ENCODE data around the gene ATP13A4. TPM values are rescaled to one million over a fixed set of nuclear protein-coding genes. Genes with fewer than 3 reads are reported as not detected.

ATP13A4 gene
- polyA plus RNA-seq, 1 donor (not counting 4 experiments of a cell fraction or from before 2014, with no cell fraction given), result 0.16 TPM

DNA sequence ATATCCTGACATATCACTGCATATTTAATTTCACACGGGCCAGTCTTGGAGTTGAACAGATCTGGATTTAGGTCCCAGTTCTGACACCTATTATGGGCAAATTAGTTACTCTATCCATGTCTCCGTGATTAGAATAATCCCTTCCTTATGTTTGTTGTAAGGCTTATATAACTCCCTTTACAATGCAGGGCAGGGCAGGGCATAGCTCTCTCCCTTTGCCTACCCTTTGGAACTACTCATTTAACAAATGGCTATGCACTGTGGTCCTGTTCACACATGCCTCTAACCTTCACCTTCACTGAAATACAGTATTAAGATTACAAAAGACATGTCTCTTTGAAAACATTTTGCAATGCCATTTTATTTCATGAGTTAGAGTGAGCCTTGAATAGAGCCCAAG, 151.4 kb downstream of the ATP13A4 start:
- H3K27me3 ChIP-seq (ENCODE audit: control insufficient read depth, extremely low read depth, insufficient read depth, low read length), result no peaks in the 10 kb centered on the region
- no peak for FAIRE-seq

DNA sequence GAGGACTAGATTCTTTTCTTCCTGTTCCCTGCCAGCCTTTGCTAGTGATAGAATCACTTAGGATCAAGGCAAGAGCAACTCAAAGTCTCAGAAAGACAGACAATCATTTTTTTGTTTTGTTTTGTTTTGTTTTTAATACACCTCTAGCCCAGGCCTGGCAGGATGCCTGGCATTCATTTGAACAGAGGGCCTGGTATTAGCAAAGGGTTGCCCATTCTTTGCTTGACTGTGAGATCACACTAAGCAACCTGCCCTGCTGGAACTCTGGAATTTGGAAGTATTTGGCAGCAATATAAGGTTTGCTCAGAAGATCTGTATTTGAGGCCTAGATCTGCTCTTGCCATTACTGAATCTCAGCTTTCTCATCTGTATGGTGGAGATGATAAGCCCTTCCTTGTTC, 154.4 kb downstream of the ATP13A4 start:
- H3K27me3 ChIP-seq (ENCODE audit: control insufficient read depth, extremely low read depth, insufficient read depth, low read length), result no peaks in the 10 kb centered on the region
- DNase-seq (ENCODE audit: low read depth, low spot score) (no peak), FAIRE-seq (no peak)
- no peaks in the 10 kb centered on the region for H4K20me1 ChIP-seq (ENCODE audit: control insufficient read depth, extremely low read depth, insufficient read depth, low read length)
- no peak overlapping the region for H3K4me3 ChIP-seq (ENCODE audit: control insufficient read depth in 2 of 3, extremely low read depth in 1 of 3, insufficient read depth in 2 of 3, low read depth in 1 of 3, low read length in 3 of 3)
- no peak overlapping the region for H3K27ac ChIP-seq (ENCODE audit: control insufficient read depth, insufficient read depth, low read length)
- H2AFZ ChIP-seq (ENCODE audit: control insufficient read depth, low read length), result no peak overlapping the region
- H3K4me1 ChIP-seq (ENCODE audit: control insufficient read depth, extremely low read depth, insufficient read depth, low read length), result no peaks in the 10 kb centered on the region
- H3K9ac ChIP-seq (ENCODE audit: control insufficient read depth, extremely low read depth, insufficient read depth, low read length), result no peak overlapping the region
- TF ChIP-seq EZH2 (IDR thresholded peaks at IDR 0.05; ENCODE audit: low read length), result no peak
- TF ChIP-seq, protein P1, sequence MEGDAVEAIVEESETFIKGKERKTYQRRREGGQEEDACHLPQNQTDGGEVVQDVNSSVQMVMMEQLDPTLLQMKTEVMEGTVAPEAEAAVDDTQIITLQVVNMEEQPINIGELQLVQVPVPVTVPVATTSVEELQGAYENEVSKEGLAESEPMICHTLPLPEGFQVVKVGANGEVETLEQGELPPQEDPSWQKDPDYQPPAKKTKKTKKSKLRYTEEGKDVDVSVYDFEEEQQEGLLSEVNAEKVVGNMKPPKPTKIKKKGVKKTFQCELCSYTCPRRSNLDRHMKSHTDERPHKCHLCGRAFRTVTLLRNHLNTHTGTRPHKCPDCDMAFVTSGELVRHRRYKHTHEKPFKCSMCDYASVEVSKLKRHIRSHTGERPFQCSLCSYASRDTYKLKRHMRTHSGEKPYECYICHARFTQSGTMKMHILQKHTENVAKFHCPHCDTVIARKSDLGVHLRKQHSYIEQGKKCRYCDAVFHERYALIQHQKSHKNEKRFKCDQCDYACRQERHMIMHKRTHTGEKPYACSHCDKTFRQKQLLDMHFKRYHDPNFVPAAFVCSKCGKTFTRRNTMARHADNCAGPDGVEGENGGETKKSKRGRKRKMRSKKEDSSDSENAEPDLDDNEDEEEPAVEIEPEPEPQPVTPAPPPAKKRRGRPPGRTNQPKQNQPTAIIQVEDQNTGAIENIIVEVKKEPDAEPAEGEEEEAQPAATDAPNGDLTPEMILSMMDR (optimal IDR thresholded peaks at IDR 0.05 in 1 of 3, IDR thresholded peaks at IDR 0.05 in 1 of 3, conservative IDR thresholded peaks at IDR 0.05 in 1 of 3; ENCODE audit: extremely low read depth in 1 of 3, insufficient read depth in 2 of 3, low read length in 3 of 3), result no peak
- H3K79me2 ChIP-seq (ENCODE audit: control insufficient read depth, insufficient read depth, low read length), result no peaks in the 10 kb centered on the region
- H3K36me3 ChIP-seq (ENCODE audit: control insufficient read depth in 2 of 2, extremely low read depth in 1 of 2, insufficient read depth in 2 of 2, low read length in 2 of 2), result no peaks in the 10 kb centered on the region
- dilution Hi-C loops (cut with MboI; ENCODE audit: extremely low pct_ligation_motif_present, low sequenced_read_pairs), result no loop called here
- H3K9me1 ChIP-seq (ENCODE audit: control insufficient read depth, extremely low read depth, insufficient read depth, low read length), result no peaks in the 10 kb centered on the region
- H3K4me2 ChIP-seq (ENCODE audit: control insufficient read depth, extremely low read depth, insufficient read depth, low read depth, low read length), result no peak overlapping the region
- H3K9me3 ChIP-seq (ENCODE audit: control insufficient read depth, low read depth, low read length), result no peaks in the 10 kb centered on the region

More for the DNA sequence above, 151.4 kb downstream of the ATP13A4 start:
- Histone ChIP-seq H2AFZ (ENCODE audit: control insufficient read depth, low read length) (no peak overlapping the region), H3K36me3 (ENCODE audit: control insufficient read depth in 2 of 2, extremely low read depth in 1 of 2, insufficient read depth in 2 of 2, low read length in 2 of 2) (no peaks in the 10 kb centered on the region), H3K4me3 (ENCODE audit: control insufficient read depth in 2 of 3, extremely low read depth in 1 of 3, insufficient read depth in 2 of 3, low read depth in 1 of 3, low read length in 3 of 3) (no peak overlapping the region), H4K20me1 (ENCODE audit: control insufficient read depth, extremely low read depth, insufficient read depth, low read length) (no peaks in the 10 kb centered on the region), H3K4me2 (ENCODE audit: control insufficient read depth, extremely low read depth, insufficient read depth, low read depth, low read length) (no peak overlapping the region), H3K4me1 (ENCODE audit: control insufficient read depth, extremely low read depth, insufficient read depth, low read length) (no peaks in the 10 kb centered on the region), H3K9me1 (ENCODE audit: control insufficient read depth, extremely low read depth, insufficient read depth, low read length) (no peaks in the 10 kb centered on the region), H3K9me3 (ENCODE audit: control insufficient read depth, low read depth, low read length) (no peaks in the 10 kb centered on the region), H3K27ac (ENCODE audit: control insufficient read depth, insufficient read depth, low read length) (no peak overlapping the region), H3K9ac (ENCODE audit: control insufficient read depth, extremely low read depth, insufficient read depth, low read length) (no peak overlapping the region), H3K79me2 (ENCODE audit: control insufficient read depth, insufficient read depth, low read length) (no peaks in the 10 kb centered on the region)
- TF ChIP-seq EZH2 (IDR thresholded peaks at IDR 0.05; ENCODE audit: low read length), result no peak
- TF ChIP-seq, protein P1 (optimal IDR thresholded peaks at IDR 0.05 in 1 of 3, IDR thresholded peaks at IDR 0.05 in 1 of 3, conservative IDR thresholded peaks at IDR 0.05 in 1 of 3; ENCODE audit: extremely low read depth in 1 of 3, insufficient read depth in 2 of 3, low read length in 3 of 3), result no peak
- DNase-seq (ENCODE audit: low read depth, low spot score), result no peak
- dilution Hi-C loops (cut with MboI; ENCODE audit: extremely low pct_ligation_motif_present, low sequenced_read_pairs), result no loop called here

All from keratinocyte (primary cell).